Esophagus muscularis mucosa (tissue), 3 donors: Measurements from ENCODE around the gene PDGFB.

Source experiments
- POLR2A ChIP-seq: fragments of 450-650 bp; IDR thresholded peaks from one replicate; pipeline ENCODE4 v1.6.1; 2017; ENCODE audit warnings: antibody characterized with exemption, moderate library complexity, mild to moderate bottlenecking, low read depth
- POLR2AphosphoS5 ChIP-seq, 2 donors: sonication (generic); formaldehyde crosslinking; IDR thresholded peaks; one replicate each; pipeline ENCODE4 v1.6.1; 2017; ENCODE audit warnings: antibody characterized with exemption in 2 of 2
- TF ChIP-seq, protein P1 (sequence below), 3 experiments: fragments of 200-600 bp in 2 of 3; fragments of 450-650 bp in 1 of 3; sonication (generic) in 2 of 3; IDR thresholded peaks; one replicate each; pipeline ENCODE4 v1.5.1; 2017 to 2019; ENCODE audit warnings: antibody characterized with exemption in 3 of 3, mild to moderate bottlenecking in 2 of 3, moderate library complexity in 1 of 3

DNA sequence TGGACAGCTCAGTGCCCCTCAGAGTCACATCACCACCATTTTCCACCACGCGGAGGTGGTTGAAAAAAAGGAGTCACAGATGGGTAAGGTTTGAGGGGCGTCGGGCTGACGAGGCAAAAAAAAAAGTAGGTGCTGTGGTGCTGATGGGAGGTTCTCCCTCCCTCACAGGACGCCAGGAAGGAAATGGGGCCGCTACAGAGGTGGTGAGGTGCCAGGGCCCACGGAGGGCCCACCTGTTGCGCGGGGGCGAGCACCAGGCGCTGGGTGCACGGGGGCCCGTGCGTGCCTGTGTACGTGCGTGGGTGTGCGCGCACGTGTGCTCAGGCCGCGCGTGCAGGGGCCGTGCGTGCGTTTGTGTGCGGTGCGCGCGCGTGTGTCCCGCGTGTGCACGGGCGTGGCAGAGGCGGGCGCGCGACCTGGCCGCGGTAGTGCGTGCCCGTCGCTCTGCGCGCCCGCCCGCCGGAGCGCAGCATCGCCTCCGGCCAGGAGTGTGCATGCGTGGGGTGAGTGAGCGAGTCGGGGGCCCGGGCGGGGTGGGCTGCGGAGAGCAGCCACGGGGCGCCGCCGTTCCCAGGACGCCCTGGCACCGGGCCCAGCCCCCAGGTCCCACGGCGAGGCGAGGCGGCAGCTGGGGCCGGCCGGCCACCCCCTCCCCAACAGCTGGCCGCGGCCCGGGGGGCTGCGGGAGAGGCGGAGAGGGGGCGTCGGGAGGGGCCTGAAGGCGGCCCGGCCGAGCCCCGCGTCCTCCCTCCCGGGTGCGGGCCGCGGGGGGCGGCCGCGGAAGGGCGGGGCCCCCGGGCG is 2.8 kb downstream of the PDGFB start:
- TF ChIP-seq, protein P1, sequence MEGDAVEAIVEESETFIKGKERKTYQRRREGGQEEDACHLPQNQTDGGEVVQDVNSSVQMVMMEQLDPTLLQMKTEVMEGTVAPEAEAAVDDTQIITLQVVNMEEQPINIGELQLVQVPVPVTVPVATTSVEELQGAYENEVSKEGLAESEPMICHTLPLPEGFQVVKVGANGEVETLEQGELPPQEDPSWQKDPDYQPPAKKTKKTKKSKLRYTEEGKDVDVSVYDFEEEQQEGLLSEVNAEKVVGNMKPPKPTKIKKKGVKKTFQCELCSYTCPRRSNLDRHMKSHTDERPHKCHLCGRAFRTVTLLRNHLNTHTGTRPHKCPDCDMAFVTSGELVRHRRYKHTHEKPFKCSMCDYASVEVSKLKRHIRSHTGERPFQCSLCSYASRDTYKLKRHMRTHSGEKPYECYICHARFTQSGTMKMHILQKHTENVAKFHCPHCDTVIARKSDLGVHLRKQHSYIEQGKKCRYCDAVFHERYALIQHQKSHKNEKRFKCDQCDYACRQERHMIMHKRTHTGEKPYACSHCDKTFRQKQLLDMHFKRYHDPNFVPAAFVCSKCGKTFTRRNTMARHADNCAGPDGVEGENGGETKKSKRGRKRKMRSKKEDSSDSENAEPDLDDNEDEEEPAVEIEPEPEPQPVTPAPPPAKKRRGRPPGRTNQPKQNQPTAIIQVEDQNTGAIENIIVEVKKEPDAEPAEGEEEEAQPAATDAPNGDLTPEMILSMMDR (IDR thresholded peaks at IDR 0.05) = no peak
- TF ChIP-seq POLR2A (no peak), POLR2AphosphoS5 (IDR thresholded peaks at IDR 0.05) (no peak)
